ENCODE results near the gene MYH13.

DNA sequence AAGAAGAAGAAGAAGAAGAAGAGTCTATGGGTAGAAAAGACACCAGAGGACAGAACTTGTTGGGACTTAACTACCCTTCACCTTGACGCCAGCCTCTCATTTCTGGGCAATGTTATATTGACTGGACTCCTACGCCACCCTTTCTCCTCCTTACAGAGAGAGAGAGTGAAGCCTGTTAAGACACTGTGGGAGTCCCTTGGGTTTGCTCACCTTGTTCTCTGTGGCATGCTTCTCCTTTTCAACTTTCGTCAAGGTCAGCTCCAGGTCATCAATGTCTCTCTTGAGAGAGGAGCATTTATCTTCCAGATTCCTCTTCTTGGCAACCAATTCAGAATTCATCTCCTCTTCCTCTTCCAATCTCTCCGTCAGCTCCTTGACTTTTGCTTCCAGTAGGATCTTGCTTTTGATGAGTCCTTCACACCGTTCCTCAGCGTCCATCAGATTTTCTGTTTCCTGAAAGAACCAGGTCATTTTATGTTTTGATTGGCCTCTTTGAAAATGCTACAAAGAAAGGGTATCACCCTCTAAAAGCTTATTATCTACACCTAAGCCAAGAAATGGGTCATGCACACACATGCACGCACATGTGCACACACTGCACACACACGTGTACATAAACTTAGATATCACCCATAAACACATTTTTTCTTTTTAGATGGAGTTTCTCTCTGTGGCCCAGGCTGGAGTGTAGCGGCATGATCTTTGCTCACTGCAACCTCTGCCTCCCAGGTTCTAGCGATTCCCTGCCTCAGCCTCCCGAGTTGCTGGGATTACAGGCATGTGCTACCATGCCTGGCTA lies 48.8 kb downstream of the MYH13 start:
- TF ChIP-seq CTCF (IDR thresholded peaks at IDR 0.05): no peak
- no peak for TF ChIP-seq POLR2AphosphoS5 (IDR thresholded peaks at IDR 0.05)
